ENCODE data around the gene FLOT2.

DNA sequence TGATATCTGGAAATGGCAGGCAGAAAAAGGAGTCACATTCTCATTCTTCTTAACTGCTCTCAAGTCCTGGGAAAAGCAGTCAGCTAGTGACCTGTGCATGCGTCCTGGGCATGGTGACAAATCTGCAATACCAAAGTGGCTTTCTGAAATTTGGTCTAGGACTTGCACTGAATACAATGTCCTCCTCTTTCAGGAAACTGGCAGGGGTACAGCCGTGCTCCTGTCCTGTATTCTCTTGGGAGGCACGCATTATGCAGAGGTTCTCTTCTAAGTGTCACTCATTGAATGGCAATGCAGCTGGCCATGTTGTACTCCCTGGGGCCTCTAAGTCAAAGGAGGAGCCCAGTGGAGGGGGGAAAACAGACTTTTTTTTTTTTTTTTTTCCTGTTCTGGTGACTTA is 43.1 kb upstream of the FLOT2 start:
- TF ChIP-seq, protein P1, sequence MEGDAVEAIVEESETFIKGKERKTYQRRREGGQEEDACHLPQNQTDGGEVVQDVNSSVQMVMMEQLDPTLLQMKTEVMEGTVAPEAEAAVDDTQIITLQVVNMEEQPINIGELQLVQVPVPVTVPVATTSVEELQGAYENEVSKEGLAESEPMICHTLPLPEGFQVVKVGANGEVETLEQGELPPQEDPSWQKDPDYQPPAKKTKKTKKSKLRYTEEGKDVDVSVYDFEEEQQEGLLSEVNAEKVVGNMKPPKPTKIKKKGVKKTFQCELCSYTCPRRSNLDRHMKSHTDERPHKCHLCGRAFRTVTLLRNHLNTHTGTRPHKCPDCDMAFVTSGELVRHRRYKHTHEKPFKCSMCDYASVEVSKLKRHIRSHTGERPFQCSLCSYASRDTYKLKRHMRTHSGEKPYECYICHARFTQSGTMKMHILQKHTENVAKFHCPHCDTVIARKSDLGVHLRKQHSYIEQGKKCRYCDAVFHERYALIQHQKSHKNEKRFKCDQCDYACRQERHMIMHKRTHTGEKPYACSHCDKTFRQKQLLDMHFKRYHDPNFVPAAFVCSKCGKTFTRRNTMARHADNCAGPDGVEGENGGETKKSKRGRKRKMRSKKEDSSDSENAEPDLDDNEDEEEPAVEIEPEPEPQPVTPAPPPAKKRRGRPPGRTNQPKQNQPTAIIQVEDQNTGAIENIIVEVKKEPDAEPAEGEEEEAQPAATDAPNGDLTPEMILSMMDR (IDR thresholded peaks at IDR 0.05), result no peak
- TF ChIP-seq EZH2phosphoT487 (IDR thresholded peaks at IDR 0.05), result no peak
- TF ChIP-seq EZH2 (IDR thresholded peaks at IDR 0.05), result no peak

All from neural progenitor cell (in vitro differentiated cells).